Upper lobe of left lung (tissue), 6 donors: ENCODE measurements around the gene MASTL. TPM values are rescaled to one million over a fixed set of nuclear protein-coding genes. Genes with fewer than 3 reads are reported as not detected.

ENCODE experiments used
- ATAC-seq, 2 donors: fragments of 200-7000 bp; cut with Tn5 transposase; one replicate each; pipeline ENCODE4 v1.9.1; 2022; ENCODE audit warnings: mild to moderate bottlenecking in 2 of 2, moderate library complexity in 2 of 2; ENCODE audit not compliant: low FRiP score in 2 of 2
- DNase-seq, 2 donors: peaks; one replicate each; pipeline ENCODE4 v3.0.0-alpha.2; 2019 to 2020
- H3K27ac ChIP-seq, 4 donors: fragments of 200-600 bp; sonication (generic); one replicate each; pipeline ENCODE4 v1.5.1; 2016 to 2019
- H3K27me3 ChIP-seq, 4 donors: fragments of 200-600 bp; sonication (generic); one replicate each; pipeline ENCODE4 v1.5.1; 2017 to 2019
- H3K36me3 ChIP-seq, 4 donors: fragments of 200-600 bp; sonication (generic); one replicate each; pipeline ENCODE4 v1.5.1; 2016 to 2019
- H3K4me1 ChIP-seq, 4 donors: fragments of 200-600 bp; sonication (generic); one replicate each; pipeline ENCODE4 v1.5.1; 2018 to 2019
- H3K4me3 ChIP-seq, 4 donors: fragments of 200-600 bp; sonication (generic); one replicate each; pipeline ENCODE4 v1.5.1; 2017 to 2019; ENCODE audit warnings: mild to moderate bottlenecking in 2 of 4, moderate library complexity in 1 of 4
- H3K9me3 ChIP-seq, 4 donors: fragments of 200-600 bp; sonication (generic); one replicate each; pipeline ENCODE4 v1.5.1; 2018 to 2019
- EP300 ChIP-seq, 4 donors: sonication (generic); formaldehyde crosslinking; IDR thresholded peaks; one replicate each; pipeline ENCODE4 v1.5.1; 2017; ENCODE audit warnings: antibody characterized with exemption in 4 of 4, control low read depth in 2 of 4
- POLR2A ChIP-seq, 4 donors: fragments of 450-650 bp; IDR thresholded peaks; one replicate each; pipeline ENCODE4 v1.5.1; 2016 to 2017; ENCODE audit warnings: antibody characterized with exemption in 4 of 4, mild to moderate bottlenecking in 2 of 4
- POLR2AphosphoS5 ChIP-seq, 2 donors: sonication (generic); formaldehyde crosslinking; IDR thresholded peaks; one replicate each; pipeline ENCODE4 v1.5.1; 2017; ENCODE audit warnings: antibody characterized with exemption in 2 of 2
- whole genome bisulfite sequencing, 2 donors: methylation state at CpG; one replicate each; pipeline ENCODE4 v1.1.5; 2017 to 2018; 5-methylcytosine and 5-hydroxymethylcytosine counted together
- total RNA-seq, 6 donors: library from RNA; depleted of rRNA in 4 of 6; stranded (reverse); fragments of >200 nt in 4 of 6; gene quantifications; one replicate each; pipeline versions ENCODE4 v1.1.0 to v1.2.1, GENCODE V29; 2016 to 2021
- TF ChIP-seq, protein P1 (sequence below), 6 experiments: fragments of 450-650 bp in 4 of 6; fragments of 200-600 bp in 2 of 6; sonication (generic) in 2 of 6; IDR thresholded peaks; one replicate each; pipeline ENCODE4 v1.5.1; 2016 to 2019; ENCODE audit warnings: antibody characterized with exemption in 6 of 6
- donor health status: DM: no; HTN: no; CAD: no; lungs with moderate emphysema.
- donor health status: DM: no; HTN: yes; CAD: no; lungs with severe emphysema.

MASTL gene
- total RNA-seq, 6 donors from 2014 or later: 5.7 to 19.9 (median 7.5) TPM

DNA sequence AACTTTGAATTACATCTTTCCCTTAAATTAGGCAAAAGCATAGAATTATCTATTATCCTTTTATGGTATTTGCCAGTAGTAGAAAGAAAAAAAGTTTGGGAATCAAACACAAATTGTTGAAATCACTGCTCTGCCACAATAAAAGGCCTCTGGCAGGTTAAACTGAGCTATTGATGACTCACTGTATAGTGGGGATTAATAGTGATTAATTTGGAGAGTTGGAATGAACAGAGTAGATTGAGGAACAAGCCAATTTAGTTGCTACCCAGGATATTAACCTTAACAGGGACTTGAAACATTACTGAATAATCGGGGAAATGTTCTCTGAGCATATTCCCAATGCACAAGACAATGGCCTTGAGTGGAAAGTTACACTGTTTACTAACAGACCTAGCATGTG is 33.1 kb downstream of the MASTL start:
- WGBS, 2 donors: 84 to 94% methylated on average over 1 of the region's 1 CpG
- TF ChIP-seq, protein P1, sequence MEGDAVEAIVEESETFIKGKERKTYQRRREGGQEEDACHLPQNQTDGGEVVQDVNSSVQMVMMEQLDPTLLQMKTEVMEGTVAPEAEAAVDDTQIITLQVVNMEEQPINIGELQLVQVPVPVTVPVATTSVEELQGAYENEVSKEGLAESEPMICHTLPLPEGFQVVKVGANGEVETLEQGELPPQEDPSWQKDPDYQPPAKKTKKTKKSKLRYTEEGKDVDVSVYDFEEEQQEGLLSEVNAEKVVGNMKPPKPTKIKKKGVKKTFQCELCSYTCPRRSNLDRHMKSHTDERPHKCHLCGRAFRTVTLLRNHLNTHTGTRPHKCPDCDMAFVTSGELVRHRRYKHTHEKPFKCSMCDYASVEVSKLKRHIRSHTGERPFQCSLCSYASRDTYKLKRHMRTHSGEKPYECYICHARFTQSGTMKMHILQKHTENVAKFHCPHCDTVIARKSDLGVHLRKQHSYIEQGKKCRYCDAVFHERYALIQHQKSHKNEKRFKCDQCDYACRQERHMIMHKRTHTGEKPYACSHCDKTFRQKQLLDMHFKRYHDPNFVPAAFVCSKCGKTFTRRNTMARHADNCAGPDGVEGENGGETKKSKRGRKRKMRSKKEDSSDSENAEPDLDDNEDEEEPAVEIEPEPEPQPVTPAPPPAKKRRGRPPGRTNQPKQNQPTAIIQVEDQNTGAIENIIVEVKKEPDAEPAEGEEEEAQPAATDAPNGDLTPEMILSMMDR (IDR thresholded peaks at IDR 0.05): no peak
- TF ChIP-seq EP300 (IDR thresholded peaks at IDR 0.05) (no peak), POLR2A (IDR thresholded peaks at IDR 0.05) (no peak), POLR2AphosphoS5 (IDR thresholded peaks at IDR 0.05) (no peak)
- H3K27me3 ChIP-seq: no peaks in the 10 kb centered on the region
- H3K36me3 ChIP-seq: peaks cover 4 to 22% (median 11%) of the 10 kb centered on the region in 4 donors
- DNase-seq (no peak), ATAC-seq (no peak)
- no peak overlapping the region for H3K27ac ChIP-seq
- H3K9me3 ChIP-seq: no peaks in the 10 kb centered on the region
- H3K4me1 ChIP-seq: no peaks in the 10 kb centered on the region
- H3K4me3 ChIP-seq: no peak overlapping the region

- Histone ChIP-seq H3K4me3 (no peak overlapping the region), H3K4me1 (no peaks in the 10 kb centered on the region), H3K36me3 (peaks cover 4 to 20% (median 10%) of the 10 kb centered on the region in 4 donors), H3K9me3 (no peaks in the 10 kb centered on the region), H3K27me3 (no peaks in the 10 kb centered on the region), H3K27ac (no peak overlapping the region)
- WGBS, 2 donors: 92 to 98% methylated on average over 4 of the region's 4 CpGs
- DNase-seq: no peak
- ATAC-seq: no peak
- TF ChIP-seq POLR2AphosphoS5 (IDR thresholded peaks at IDR 0.05) (no peak), POLR2A (IDR thresholded peaks at IDR 0.05) (no peak), EP300 (IDR thresholded peaks at IDR 0.05) (no peak)
- TF ChIP-seq, protein P1 (IDR thresholded peaks at IDR 0.05): no peak
These were observed 33.7 kb downstream of the MASTL start for GRCh38 chr10:27188897-27189296.

GRCh38 chr10:27190508-27190907 is 35.4 kb downstream of the MASTL start:
- H3K4me3 ChIP-seq: no peak overlapping the region
- no peak for ATAC-seq
- TF ChIP-seq, protein P1 (IDR thresholded peaks at IDR 0.05): no peak
- TF ChIP-seq POLR2A (IDR thresholded peaks at IDR 0.05) (no peak), EP300 (IDR thresholded peaks at IDR 0.05) (no peak), POLR2AphosphoS5 (IDR thresholded peaks at IDR 0.05) (no peak)
- 63 to 69% methylated on average over 2 of the region's 2 CpGs for WGBS, 2 donors
- H3K27me3 ChIP-seq: no peaks in the 10 kb centered on the region
- H3K27ac ChIP-seq: no peak overlapping the region
- H3K9me3 ChIP-seq: no peaks in the 10 kb centered on the region
- no peak for DNase-seq
- no peaks in the 10 kb centered on the region for H3K4me1 ChIP-seq
- peaks cover 4 to 19% (median 7%) of the 10 kb centered on the region in 4 donors for H3K36me3 ChIP-seq

DNA sequence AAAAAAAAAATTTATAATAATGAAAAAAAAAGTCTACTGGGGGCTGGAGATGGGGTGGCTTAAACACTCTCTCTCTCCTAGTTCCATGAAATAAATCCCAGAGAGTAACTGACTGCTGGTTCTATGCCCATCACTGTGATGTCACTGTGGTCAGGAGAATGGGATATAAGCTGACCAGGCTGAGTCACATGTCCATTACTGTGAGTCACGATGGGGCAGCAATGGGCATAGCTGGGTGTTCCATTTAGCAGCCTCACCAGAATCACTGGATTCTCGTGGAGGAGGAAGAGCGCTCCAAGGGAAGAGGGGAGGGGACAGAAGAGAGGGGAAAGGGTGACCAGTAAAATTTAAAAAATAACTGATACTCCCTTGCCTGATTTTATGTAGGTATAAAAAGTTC is 37.1 kb downstream of the MASTL start:
- Histone ChIP-seq H3K27me3 (no peaks in the 10 kb centered on the region), H3K4me1 (no peaks in the 10 kb centered on the region), H3K36me3 (peaks cover 0 to 22% (median 6%) of the 10 kb centered on the region in 4 donors), H3K27ac (no peak overlapping the region), H3K9me3 (no peaks in the 10 kb centered on the region), H3K4me3 (no peak overlapping the region)
- TF ChIP-seq, protein P1 (IDR thresholded peaks at IDR 0.05): no peak
- TF ChIP-seq EP300 (IDR thresholded peaks at IDR 0.05): no peak
- TF ChIP-seq POLR2AphosphoS5 (IDR thresholded peaks at IDR 0.05): no peak
- no peak for TF ChIP-seq POLR2A (IDR thresholded peaks at IDR 0.05)
- DNase-seq: peak in 1 of 2 donors; percentile 45
- ATAC-seq: peak in 1 of 2 donors; percentile 64
- WGBS, 2 donors: 75 to 80% methylated on average over 3 of the region's 3 CpGs

- H3K27me3 ChIP-seq: no peaks in the 10 kb centered on the region
- no peak for TF ChIP-seq EP300 (IDR thresholded peaks at IDR 0.05)
- TF ChIP-seq, protein P1 (IDR thresholded peaks at IDR 0.05): no peak
- TF ChIP-seq POLR2AphosphoS5 (IDR thresholded peaks at IDR 0.05): no peak
- no peak for TF ChIP-seq POLR2A (IDR thresholded peaks at IDR 0.05)
- ATAC-seq (no peak), DNase-seq (no peak)
- H3K4me3 ChIP-seq: no peak overlapping the region
- H3K36me3 ChIP-seq: peaks cover 3 to 69% (median 29%) of the 10 kb centered on the region in 4 donors
- WGBS, 2 donors: 32 to 54% methylated on average over 2 of the region's 2 CpGs
- no peak overlapping the region for H3K27ac ChIP-seq
- H3K4me1 ChIP-seq: no peaks in the 10 kb centered on the region
- no peaks in the 10 kb centered on the region for H3K9me3 ChIP-seq
These were observed 42.9 kb downstream of the MASTL start for GRCh38 chr10:27197980-27198620.
